GM18517 (cell line): ENCODE data around the gene PPM1M.
A peak's percentile ranks its signal among the peaks of the same experiment; 100 is the strongest.

ENCODE experiments used
- ATAC-seq: cut with Tn5 transposase; IDR thresholded peaks from one replicate; pipeline ENCODE4 v1.9.1; 2021; ENCODE audit warnings: mild to moderate bottlenecking, moderate library complexity; ENCODE audit not compliant: unreplicated experiment

PPM1M gene

DNA sequence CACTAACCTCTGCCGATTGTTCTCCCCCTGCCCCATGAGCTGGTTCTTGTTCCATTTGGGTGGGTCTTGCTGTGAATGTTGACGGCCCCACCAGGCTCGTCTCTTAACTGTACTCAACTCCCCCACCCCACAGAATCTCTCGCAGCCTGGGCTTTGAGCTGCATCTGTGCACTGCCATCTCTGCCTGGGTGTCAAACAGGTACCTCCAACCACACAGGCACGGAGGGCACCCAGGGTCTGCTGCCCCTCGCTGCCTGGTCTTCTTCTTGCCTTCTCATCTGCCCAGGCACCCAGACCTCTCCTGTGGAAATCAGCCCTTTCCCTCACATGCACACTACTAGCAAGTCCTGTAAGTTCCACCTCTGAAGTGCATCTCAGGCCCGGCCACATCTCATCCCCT, 30.2 kb upstream of the PPM1M start:
- ATAC-seq: no peak

GRCh38 chr3:52216585-52217408, 28.8 kb upstream of the PPM1M start:
- ATAC-seq: no peak

- ATAC-seq: no peak
Observed at GRCh38 chr3:52217409-52217805, 28.2 kb upstream of the PPM1M start.

- no peak for ATAC-seq
Observed at GRCh38 chr3:52218026-52218425, 27.5 kb upstream of the PPM1M start.

DNA sequence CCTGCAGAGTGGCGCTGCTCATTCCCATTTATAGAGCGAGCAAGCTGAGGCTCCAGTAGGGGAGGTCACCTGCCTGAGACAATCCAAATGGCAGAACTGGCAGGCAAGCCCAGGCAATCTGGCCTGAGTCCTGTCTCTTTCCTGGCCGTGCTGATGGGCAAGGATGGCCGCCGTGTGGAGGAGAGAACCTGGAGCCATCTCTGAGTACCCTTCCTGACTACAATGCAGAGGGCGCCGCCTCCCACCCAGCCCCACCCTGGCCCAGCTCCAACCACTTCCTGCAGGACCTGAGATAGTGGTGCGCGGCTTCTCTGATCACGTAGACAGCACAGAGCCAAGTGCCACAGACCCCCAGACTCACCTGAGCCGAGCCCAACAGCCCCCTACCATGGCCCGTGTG, 27.1 kb upstream of the PPM1M start:
- no peak for ATAC-seq

- no peak for ATAC-seq
Observed at GRCh38 chr3:52218937-52219650, 26.5 kb upstream of the PPM1M start.

DNA sequence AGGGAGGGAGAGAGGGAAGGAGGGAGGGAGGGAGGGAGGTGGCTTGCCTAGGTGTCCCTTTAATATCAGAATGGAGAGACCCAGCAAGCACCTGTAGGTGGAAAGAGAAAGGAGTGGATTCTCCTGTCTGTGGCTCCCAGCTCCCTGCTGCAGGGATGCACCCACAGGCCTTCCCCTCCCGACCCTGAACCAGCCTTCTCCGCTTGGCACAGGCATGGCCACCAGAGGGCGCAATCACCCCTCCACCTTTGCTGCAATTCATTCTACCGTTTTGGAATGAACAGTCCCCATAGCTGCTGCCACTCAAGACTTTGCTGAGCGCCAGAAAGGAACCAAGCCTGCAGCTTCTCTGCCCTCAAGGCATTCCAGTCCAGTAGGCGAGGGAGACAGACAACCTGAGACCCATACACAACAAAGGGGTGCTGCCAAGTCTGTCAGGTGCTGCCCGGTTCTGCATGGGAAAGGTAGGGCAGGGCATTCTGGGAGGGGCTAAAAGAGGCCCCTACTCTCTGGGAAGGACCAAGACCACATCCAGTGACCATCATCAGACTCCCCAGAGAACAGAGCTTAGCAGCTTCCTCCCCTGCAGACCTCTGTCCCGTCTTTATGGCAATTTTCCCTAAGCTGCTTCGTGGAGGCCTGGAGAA, 25.1 kb upstream of the PPM1M start:
- ATAC-seq: no peak

DNA sequence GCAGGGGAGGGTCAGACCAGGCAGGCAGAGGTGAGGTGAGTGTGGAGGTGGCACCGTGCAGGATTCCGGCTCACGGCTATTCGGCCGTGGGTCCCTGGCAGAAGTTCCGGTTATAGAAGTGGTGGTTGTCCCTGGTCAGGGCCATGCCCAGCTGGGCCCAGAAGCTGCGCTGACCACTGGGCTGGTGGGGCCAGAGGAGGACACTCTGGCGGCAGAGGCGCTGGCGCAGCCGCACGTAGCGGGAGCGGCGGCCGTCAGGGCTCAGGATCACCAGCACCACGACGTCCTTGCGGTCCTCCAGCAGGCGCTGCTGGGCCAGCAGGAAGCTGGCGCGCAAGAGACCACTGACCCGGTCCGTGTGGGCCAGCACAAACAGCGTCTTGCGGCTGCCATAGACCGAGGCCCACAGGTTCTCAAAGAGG, 24.4 kb upstream of the PPM1M start:
- ATAC-seq: no peak

DNA sequence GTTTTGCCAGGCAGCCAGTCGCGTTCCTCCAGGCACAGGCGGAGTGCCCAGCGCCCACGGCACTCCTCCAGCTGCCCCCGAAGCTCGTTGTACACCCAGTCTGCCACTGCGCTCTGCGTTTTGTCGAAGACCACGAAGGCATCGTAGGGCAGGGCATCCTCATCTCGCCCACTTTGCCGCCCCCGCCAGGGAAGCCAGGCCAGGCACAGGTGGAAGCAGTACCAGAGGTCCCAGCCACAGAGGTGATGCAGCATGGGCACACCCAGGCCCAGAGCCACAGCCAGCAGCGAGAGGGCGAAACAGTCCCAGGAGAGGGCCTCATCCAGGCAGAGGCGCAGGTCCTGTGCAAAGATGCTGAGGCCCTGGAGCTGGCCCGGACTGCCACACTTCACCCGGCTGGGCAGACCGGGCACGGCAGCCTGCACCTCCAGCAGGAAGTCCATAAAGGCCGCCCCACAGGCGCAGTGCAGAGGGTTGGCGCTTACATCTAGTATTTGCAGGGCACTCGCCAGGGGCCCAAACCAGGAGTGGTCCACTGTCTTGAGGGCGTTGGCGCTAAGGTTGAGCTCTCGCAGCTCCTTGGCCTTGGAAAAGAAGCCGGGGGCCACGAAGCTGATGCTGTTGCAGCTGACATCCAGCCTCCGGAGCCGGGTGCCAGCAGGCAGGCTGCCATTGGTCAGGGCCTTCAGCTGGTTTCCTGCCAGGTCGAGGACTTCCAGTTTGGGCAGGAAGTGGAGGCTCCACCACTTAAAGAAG, 23.8 kb upstream of the PPM1M start:
- ATAC-seq: no peak

- no peak for ATAC-seq
Observed at GRCh38 chr3:52222319-52223221, 23.0 kb upstream of the PPM1M start.

DNA sequence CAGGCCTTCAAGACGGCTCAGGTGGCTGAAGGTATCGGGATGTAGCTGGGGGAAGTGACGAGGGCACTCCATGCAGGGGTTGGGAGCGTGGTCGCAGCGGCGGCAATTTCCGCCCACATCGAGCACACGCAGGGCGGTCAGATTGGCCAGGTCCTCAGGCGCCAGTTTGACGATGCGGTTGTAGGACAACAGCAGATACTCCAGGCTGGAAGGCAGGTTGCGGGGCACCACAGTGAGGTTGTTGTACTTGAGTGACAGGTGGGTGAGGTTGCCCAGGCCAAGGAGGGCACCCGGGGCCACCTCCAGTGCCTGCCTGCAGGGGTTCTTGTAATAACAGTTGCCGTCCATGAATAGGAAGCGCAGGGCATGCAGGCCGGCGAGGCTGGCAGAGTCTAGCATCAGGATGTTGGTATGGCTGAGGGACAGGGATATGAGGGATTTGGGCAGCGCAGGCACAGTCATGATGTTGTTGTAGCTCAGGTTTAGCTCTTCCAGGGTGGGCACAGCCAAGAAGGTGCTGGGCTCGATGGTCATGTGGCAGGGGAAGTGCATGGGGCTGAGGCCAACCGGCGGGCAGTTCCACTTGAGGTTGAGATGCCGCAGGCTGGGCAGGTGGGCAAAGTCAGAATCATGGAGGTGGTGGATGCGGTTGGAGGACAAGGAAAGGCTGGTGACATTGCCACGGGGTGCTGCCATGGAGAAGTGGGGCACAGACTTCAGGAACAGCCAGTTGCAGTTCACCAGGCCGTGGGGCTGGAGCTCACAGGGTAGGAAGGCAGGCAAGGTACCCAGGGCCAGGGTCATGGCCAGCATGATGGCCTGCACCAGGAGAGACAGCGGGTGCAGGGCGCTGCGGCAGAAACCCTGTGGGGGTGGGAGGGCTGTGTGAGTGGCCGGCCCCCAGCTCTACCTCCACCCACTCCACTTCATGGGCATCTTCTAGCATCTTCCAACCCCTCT, 21.8 kb upstream of the PPM1M start:
- ATAC-seq: no peak

- peak; percentile 79 for ATAC-seq
Observed at GRCh38 chr3:52225452-52226228, 19.9 kb upstream of the PPM1M start, which contains the start of gene TLR9. Gene TLR9 (minus strand): TSS chr3:52225645. CDS start chr3:52225529, 116 bp downstream.

DNA sequence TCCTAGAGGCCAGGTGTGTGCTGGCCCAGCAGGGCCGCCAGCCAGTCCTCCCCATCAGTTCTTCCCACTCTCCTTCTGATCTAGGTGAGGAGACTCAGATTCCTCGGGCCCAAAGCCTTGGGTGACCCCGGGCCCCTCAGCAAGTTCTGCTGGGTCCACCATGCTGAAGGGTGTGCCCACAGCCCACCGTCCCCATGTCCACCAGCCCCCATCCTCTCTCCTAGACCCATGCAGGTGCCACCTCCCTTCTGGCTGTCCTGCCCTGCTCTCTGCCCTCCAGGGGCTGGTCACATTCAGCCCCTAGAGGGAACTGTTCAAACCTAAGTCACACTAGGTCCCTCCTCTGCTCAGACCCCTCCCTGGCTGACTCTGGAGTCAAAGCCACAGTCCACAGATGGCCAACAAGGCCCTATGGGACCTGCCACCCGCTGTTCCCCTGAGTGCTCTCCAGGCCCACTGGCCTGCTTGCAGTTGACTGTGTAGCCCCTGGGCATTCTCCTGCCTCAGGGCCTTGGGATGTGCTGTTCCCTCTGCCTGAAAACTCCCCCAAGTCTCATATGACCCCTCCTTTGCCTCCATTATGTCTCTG, 19.2 kb upstream of the PPM1M start:
- ATAC-seq: peak; percentile 15

DNA sequence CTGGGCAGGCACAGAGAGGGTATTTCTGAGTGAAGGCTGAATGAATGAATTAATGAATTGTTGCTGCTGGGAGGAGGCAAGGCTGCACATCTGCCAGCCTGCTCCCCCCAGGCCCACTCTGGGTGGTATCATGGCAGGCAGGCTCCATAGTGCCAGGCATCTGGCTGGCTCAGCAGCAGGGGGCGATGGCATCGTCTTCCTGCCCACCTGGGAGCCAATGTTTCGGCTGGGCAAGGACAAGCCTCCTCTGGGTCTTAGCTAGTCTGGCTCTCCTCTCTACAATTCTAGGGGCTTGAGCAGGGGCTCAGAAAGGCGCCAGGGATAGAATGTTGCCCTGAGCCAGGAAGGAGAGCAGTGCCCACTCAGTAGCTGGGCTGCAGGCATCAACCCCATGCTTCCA, 18.4 kb upstream of the PPM1M start:
- ATAC-seq: no peak

GRCh38 chr3:52227766-52228165, 17.8 kb upstream of the PPM1M start:
- no peak for ATAC-seq

GRCh38 chr3:52228266-52228665, 17.3 kb upstream of the PPM1M start:
- ATAC-seq: no peak

GRCh38 chr3:52228751-52229291, 16.7 kb upstream of the PPM1M start:
- ATAC-seq: no peak
